Measurements from ENCODE around the gene RAB11B. TPM values are rescaled to one million over a fixed set of nuclear protein-coding genes. Genes with fewer than 3 reads are reported as not detected.
"Not testable (repeated sequence)": the region's sequence is repeated elsewhere in the genome, so short reads cannot be mapped to it uniquely, and the experiment has no call there.

The RAB11B gene
- total RNA-seq: 10 to 100 TPM; 76.6 to 81.5 TPM

DNA sequence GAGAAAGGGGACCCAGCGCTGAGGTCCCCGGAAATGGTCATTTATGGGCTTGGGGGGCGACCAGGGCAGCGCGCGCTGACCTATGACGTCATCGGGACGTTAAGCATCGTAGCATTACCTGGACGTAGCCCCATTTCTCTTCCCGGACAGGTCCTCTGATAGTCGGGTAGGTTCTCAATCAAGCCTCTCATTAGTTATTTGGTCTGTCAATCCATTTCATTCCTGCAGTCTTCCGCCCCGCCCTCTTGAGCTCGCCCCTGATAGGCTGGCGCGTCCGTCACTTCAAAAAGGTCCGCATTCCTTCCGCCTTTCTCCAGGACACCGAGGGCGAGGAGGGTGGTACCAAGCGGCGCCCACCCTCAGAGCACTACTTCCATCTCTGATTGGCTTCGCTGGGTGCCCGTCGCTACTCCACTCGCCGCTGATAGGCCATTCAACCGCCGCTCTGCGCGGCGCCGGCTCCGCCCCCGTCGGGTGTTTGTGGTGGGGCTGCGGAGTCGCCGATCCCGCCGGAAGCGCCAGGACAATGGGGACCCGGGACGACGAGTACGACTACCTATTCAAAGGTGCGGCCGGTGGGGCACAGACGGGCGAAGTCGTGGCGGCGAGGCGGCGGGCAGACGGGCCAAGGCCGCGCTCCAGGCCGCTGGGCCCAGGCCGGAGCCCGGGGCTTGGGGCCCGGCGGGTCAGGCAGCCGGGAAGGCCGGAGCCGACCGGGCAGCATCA is at the start of gene RAB11B:
TSS of gene RAB11B (plus strand) at position 470 of the 726 bp plus-strand sequence. CDS start at position 527, 57 bp downstream.
- Mint-ChIP-seq H3K36me3 (peaks cover 5 to 15% of the 10 kb centered on the region in 2 donors), H3K27ac (peak within 1 kb of the TSS; percentile 95 to 97), H3K9me3 (peaks cover 0 to 7% of the 10 kb centered on the region in 2 donors)
- DNase-seq (ENCODE audit: low spot score in 2 of 2): peak; percentile 96 to 100
- ATAC-seq: peak; percentile 92 to 93

DNA sequence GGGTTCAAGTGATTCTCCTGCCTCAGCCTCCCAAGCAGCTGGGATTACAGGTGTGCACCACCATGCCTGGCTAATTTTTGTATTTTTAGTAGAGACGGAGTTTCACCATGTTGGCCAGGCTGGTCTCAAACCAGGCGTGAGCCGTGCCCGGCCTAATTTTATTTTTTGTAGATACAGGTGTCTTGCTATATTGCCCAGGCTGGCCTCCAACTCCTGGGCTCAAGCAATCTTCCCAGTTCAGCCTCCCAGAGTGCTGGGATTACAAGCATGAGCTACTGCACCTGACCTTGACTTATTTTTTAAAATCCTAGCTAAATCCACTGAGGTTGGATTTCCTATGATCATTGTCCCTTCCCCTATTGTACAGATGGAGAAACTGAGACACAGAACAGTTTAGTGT is 48.7 kb upstream of the RAB11B start:
- DNase-seq (ENCODE audit: low spot score in 2 of 2); H3K36me3 Mint-ChIP-seq; ATAC-seq; H3K27ac Mint-ChIP-seq; H3K9me3 Mint-ChIP-seq: not testable (repeated sequence)

GRCh38 chr19:8342316-8342683 is 47.9 kb upstream of the RAB11B start:
- ATAC-seq: no peak
- no peak overlapping the region for H3K27ac Mint-ChIP-seq

DNA sequence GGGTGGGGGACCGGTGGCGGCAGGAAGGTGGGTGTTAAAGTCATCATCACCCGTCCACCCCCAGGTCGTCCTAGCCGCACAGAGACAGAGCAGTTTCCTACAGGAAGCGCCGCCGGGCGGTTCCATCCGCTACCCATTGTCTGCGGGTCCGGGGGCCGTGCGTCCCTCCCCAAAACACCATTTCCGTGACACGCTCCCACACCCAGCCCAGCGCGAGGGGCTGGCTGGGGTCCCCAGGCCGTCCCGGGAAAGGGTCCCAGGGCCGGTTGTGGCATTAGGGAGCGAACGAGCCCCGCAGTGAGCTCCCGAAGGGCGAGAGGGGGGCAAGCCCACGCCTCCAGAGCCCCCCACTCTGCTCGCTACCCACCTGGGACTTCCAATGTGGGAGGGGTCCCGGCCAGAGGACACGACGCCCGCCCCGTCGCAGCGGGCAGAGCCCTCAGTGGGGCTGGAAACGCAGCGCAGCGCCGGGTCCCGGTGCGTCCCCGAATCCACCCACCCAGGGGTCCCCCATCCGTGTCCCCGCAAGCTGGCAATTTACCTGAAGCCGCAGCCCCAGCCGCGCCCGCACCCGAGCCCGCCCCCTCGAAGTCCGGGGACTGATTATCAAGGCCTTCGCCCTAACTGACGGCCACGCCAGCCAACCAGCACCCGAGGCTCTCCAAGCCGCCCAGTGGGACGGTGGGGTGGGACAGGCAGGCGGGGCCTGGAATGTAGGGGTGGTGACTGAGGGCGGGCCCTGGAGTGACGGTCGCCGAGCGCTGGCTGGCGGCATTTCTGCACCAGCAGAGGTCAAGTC is 47.3 kb upstream of the RAB11B start, which contains the start of gene KANK3:
TSS of gene KANK3 (minus strand) at position 579 of the 799 bp plus-strand sequence. CDS start 5,434 bp downstream, outside the sequence.
- ATAC-seq: peak; percentile 100
- Mint-ChIP-seq H3K27ac (peak within 1 kb of the TSS in 1 of 2 donors; percentile 56), H3K36me3 (no peaks in the 10 kb centered on the region), H3K9me3 (no peaks in the 10 kb centered on the region)
- DNase-seq (ENCODE audit: low spot score in 2 of 2): peak; percentile 94 to 95

More at GRCh38 chr19:8342316-8342683, 47.9 kb upstream of the RAB11B start:
- H3K9me3 Mint-ChIP-seq: no peaks in the 10 kb centered on the region
- H3K36me3 Mint-ChIP-seq: no peaks in the 10 kb centered on the region
- no peak for DNase-seq (ENCODE audit: low spot score in 2 of 2)

DNA sequence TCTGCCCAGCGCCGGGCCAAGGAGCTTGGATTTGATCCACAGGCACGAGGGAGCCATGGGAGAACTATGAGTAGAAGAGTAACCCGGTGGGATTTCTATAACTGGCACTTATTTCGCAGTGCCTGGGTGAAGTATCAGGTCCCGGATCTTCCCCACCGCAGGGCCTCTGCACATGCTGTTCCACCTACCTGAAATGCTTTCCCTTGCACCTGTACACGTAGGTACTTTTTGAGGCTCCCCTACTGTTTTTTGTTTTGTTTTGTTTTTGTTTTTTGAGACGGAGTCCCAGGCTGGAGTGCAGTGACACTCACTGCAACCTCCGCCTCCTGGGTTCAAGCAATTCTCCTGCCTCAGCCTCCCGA is 46.7 kb upstream of the RAB11B start:
- ATAC-seq: peak in 1 of 2 donors; percentile 1
- Mint-ChIP-seq H3K27ac (peak overlapping the region in 1 of 2 donors; percentile 56), H3K36me3 (no peaks in the 10 kb centered on the region), H3K9me3 (no peaks in the 10 kb centered on the region)
- no peak for DNase-seq (ENCODE audit: low spot score in 2 of 2)

- not testable (repeated sequence) for DNase-seq (ENCODE audit: low spot score in 2 of 2); H3K27ac Mint-ChIP-seq; H3K9me3 Mint-ChIP-seq; H3K36me3 Mint-ChIP-seq; ATAC-seq
Measured at GRCh38 chr19:8349629-8350372, 40.4 kb upstream of the RAB11B start.

DNA sequence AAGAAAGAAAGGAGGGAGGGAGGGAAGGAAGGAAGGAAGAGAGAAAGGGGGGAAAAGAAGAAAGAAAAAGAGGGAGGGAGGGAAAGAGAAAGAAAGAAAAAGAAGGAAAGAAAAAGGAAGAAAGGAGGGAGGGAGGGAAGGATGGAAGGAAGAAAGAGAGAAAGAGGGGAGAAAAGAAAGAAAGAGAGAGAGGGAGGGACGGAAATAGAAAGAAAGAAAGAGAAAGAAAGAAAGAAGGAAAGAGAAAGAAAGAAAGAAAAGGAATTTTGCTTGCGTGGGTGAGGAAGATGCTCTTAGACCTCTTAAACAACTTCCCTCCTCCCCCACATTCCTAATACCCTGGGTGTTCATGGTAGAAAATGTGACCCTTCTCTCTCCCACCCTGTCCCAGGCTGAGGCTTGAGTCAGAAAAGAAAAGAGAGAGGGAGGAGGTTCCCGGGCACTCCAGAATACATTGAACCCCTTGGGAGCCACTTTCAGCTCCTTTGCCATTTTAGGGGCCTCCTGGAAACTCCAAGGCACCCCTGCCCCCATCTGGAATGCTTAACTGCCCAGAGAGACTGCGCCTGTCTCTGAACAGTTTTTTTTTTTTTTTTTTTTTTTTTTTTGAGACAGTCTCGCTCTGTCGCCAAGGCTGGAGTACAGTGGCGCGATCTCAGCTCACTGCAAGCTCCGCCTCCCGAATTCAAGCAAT is 37.9 kb upstream of the RAB11B start:
- no peaks in the 10 kb centered on the region for H3K36me3 Mint-ChIP-seq
- DNase-seq (ENCODE audit: low spot score in 2 of 2) (no peak), ATAC-seq (no peak)
- no peaks in the 10 kb centered on the region for H3K9me3 Mint-ChIP-seq
- H3K27ac Mint-ChIP-seq: no peak overlapping the region

DNA sequence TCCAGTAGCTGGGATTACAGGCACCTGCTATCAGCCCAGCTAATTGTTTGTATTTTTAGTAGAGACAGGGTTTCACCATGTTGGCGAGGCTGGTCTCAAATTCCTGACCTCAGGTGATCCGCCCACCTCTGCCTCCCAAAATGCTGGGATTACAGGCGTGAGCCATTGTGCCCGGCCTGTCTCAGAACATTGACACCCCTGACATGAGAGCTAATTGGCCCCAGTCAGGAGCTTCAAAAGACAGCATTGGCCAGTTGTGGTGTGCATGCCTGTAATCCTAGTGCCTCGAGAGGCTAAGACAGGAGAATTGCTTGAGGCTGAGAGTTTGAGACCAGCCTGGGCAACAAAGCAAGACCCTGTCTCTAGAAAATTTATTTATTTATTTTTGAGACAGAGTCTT is 37.3 kb upstream of the RAB11B start:
- not testable (repeated sequence) for H3K9me3 Mint-ChIP-seq; H3K36me3 Mint-ChIP-seq; DNase-seq (ENCODE audit: low spot score in 2 of 2); ATAC-seq; H3K27ac Mint-ChIP-seq

DNA sequence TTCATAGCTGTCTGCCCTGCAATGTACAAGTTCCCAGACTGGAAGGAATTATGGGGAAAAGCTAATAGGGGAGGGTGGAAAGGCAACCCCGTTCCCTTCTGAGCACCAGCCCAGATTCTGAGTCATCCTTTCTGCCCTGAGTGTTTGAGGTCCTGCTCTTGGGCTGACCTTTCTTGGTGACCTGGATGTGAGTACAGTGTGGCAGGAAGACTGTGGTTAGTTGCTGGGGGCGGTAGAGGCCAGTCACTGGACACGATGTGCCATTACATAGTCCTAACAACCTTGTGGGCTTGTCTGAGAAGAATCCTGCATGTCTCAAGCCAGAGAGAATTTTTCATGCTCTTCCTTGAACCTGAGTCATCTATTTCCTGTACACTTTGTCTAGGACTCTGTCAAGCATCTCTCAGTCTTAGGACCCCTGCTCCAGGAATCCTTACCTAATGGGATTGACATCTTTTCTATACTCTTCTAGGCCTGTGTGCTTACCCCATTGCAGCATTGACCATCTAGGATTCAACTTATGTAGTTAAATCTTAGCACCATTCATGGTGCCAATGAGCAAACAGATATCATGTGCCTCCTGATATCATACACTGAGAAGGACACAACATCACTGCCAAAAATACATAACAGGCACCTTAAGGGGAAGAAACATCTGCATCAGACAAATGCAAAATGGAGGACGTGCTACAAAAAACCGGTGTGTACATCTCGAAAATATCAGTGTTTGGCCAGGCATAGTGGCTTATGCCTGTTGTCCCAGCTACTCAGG is 34.3 kb upstream of the RAB11B start:
- peak overlapping the region in 1 of 2 donors; percentile 4 for H3K27ac Mint-ChIP-seq
- peak in 1 of 2 donors; percentile 64 for DNase-seq (ENCODE audit: low spot score in 2 of 2)
- H3K36me3 Mint-ChIP-seq: no peaks in the 10 kb centered on the region
- no peaks in the 10 kb centered on the region for H3K9me3 Mint-ChIP-seq
- ATAC-seq: peak in 1 of 2 donors; percentile 98

- Mint-ChIP-seq H3K27ac (no peak overlapping the region), H3K36me3 (no peaks in the 10 kb centered on the region), H3K9me3 (no peaks in the 10 kb centered on the region)
- ATAC-seq: no peak
- no peak for DNase-seq (ENCODE audit: low spot score in 2 of 2)
Measured at GRCh38 chr19:8357007-8357521, 33.1 kb upstream of the RAB11B start.

GRCh38 chr19:8358948-8359347 is 31.2 kb upstream of the RAB11B start:
- H3K27ac Mint-ChIP-seq: peak overlapping the region in 1 of 2 donors; percentile 46
- H3K36me3 Mint-ChIP-seq: no peaks in the 10 kb centered on the region
- DNase-seq (ENCODE audit: low spot score in 2 of 2) (no peak), ATAC-seq (no peak)
- H3K9me3 Mint-ChIP-seq: no peaks in the 10 kb centered on the region

DNA sequence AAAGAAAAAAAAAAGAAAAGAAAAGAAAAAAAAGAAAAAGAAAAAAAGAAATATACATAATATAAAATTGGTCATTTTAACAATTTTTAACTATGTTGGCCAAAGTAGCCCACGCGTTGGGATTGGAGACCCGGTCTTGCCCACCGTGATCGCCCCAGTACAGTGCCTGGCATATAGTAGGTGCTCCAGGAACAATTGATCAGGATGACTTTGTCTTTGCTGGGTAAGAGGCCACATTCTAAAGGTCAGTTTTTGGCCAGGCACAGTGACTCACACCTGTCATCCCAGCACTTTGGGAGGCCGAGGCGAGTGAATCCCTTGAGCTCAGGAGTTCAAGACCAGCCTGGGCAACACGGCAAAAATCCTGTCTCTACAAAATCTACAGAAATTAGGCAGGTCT is 30.0 kb upstream of the RAB11B start:
- ATAC-seq: no peak
- Mint-ChIP-seq H3K9me3 (no peaks in the 10 kb centered on the region), H3K27ac (no peak overlapping the region), H3K36me3 (no peaks in the 10 kb centered on the region)
- no peak for DNase-seq (ENCODE audit: low spot score in 2 of 2)

- H3K9me3 Mint-ChIP-seq: no peaks in the 10 kb centered on the region
- DNase-seq (ENCODE audit: low spot score in 2 of 2) (no peak), ATAC-seq (peak; percentile 37 to 76)
- no peaks in the 10 kb centered on the region for H3K36me3 Mint-ChIP-seq
- H3K27ac Mint-ChIP-seq: no peak overlapping the region
Measured at GRCh38 chr19:8361921-8362793, 28.0 kb upstream of the RAB11B start.

DNA sequence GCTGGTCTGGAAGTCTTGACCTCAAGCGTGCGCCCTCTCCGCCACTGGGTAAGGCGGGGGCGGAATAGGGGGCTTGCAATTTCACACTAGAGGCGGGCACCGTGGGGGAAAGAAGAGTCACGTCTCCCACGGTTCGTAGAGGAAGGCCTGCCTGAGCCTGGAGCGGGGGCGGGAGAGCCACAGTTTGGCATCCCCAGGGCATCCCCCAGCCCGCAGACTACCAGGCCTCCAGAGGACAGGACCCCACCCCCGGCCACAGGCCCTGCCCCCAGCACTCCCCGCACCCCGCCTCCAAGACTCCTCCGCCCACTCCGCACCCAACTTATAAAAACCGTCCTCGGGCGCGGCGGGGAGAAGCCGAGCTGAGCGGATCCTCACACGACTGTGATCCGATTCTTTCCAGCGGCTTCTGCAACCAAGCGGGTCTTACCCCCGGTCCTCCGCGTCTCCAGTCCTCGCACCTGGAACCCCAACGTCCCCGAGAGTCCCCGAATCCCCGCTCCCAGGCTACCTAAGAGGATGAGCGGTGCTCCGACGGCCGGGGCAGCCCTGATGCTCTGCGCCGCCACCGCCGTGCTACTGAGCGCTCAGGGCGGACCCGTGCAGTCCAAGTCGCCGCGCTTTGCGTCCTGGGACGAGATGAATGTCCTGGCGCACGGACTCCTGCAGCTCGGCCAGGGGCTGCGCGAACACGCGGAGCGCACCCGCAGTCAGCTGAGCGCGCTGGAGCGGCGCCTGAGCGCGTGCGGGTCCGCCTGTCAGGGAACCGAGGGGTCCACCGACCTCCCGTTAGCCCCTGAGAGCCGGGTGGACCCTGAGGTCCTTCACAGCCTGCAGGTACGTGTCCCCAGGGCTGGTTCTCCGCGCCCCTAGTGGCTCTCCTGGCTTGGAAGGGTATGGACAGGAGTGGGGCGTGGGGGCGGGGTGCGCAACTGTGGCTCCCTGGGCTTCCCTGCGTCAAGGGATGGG is 26.1 kb upstream of the RAB11B start, which contains the start of gene ANGPTL4:
TSS of gene ANGPTL4 (plus strand) at position 353 of the 969 bp plus-strand sequence. CDS start at position 520, 167 bp downstream.
- H3K27ac Mint-ChIP-seq: no peak within 1 kb of the TSS
- ATAC-seq (peak; percentile 62 to 92), DNase-seq (ENCODE audit: low spot score in 2 of 2) (peak in 1 of 2 donors; percentile 80)
- no peaks in the 10 kb centered on the region for H3K36me3 Mint-ChIP-seq
- H3K9me3 Mint-ChIP-seq: no peaks in the 10 kb centered on the region

All from activated naive CD4-positive, alpha-beta T cell treated with anti-CD3 and anti-CD28 coated beads, Interleukin-2, amount 50 U/mL, for 72 hours (primary cell).